ENCODE data around the gene NUDT3.
"Not testable (repeated sequence)": the region's sequence is repeated elsewhere in the genome, so short reads cannot be mapped to it uniquely, and the experiment has no call there.

The NUDT3 gene

GRCh38 chr6:34414999-34415858 is 22.8 kb upstream of the NUDT3 start:
- no peaks in the 10 kb centered on the region for H3K27me3 Mint-ChIP-seq
- peaks cover 16% of the 10 kb centered on the region for H3K4me1 Mint-ChIP-seq
- no peaks in the 10 kb centered on the region for H3K9me3 Mint-ChIP-seq
- ATAC-seq (peak; percentile 83), DNase-seq (peak in 1 of 2 donors; percentile 25)
- no peak overlapping the region for H3K4me3 Mint-ChIP-seq
- H3K27ac Mint-ChIP-seq: peak overlapping the region in 1 of 2 donors; percentile 78

- H3K9me3 Mint-ChIP-seq: no peaks in the 10 kb centered on the region
- no peak for DNase-seq
- H3K4me1 Mint-ChIP-seq: peaks cover 6% of the 10 kb centered on the region
- peak overlapping the region in 1 of 2 donors; percentile 29 for H3K27ac Mint-ChIP-seq
- peak; percentile 58 for ATAC-seq
- no peak overlapping the region for H3K4me3 Mint-ChIP-seq
- no peaks in the 10 kb centered on the region for H3K27me3 Mint-ChIP-seq
Measured at GRCh38 chr6:34412643-34413214, 20.3 kb upstream of the NUDT3 start.

- H3K4me3 Mint-ChIP-seq: no peak overlapping the region
- no peak for DNase-seq
- peaks cover 3% of the 10 kb centered on the region for H3K4me1 Mint-ChIP-seq
- H3K9me3 Mint-ChIP-seq: no peaks in the 10 kb centered on the region
- ATAC-seq: no peak
- no peak overlapping the region for H3K27ac Mint-ChIP-seq
- H3K27me3 Mint-ChIP-seq: no peaks in the 10 kb centered on the region
Measured at GRCh38 chr6:34412016-34412415, 19.5 kb upstream of the NUDT3 start.

- not testable (repeated sequence) for DNase-seq, H3K4me1 Mint-ChIP-seq, H3K4me3 Mint-ChIP-seq, ATAC-seq, H3K9me3 Mint-ChIP-seq, H3K27me3 Mint-ChIP-seq, H3K27ac Mint-ChIP-seq
Measured at GRCh38 chr6:34407915-34408314, 15.4 kb upstream of the NUDT3 start.

- DNase-seq (no peak), ATAC-seq (no peak)
- Mint-ChIP-seq H3K9me3 (no peaks in the 10 kb centered on the region), H3K4me3 (no peak overlapping the region), H3K27me3 (no peaks in the 10 kb centered on the region), H3K27ac (no peak overlapping the region), H3K4me1 (peaks cover 14% of the 10 kb centered on the region)
Measured at GRCh38 chr6:34396518-34396917, 4.0 kb upstream of the NUDT3 start.

GRCh38 chr6:34393966-34394305 is 1.5 kb upstream of the NUDT3 start:
- Mint-ChIP-seq H3K27me3 (no peaks in the 10 kb centered on the region), H3K4me3 (peak overlapping the region; percentile 62), H3K27ac (peak overlapping the region in 1 of 2 donors; percentile 48), H3K4me1 (peaks cover 21% of the 10 kb centered on the region), H3K9me3 (no peaks in the 10 kb centered on the region)
- ATAC-seq (no peak), DNase-seq (no peak)

GRCh38 chr6:34393191-34393965 is 909 bp upstream of the NUDT3 start:
- no peaks in the 10 kb centered on the region for H3K9me3 Mint-ChIP-seq
- H3K27ac Mint-ChIP-seq: peak overlapping the region; percentile 25 to 99
- DNase-seq (no peak), ATAC-seq (no peak)
- H3K27me3 Mint-ChIP-seq: no peaks in the 10 kb centered on the region
- peak overlapping the region; percentile 62 for H3K4me3 Mint-ChIP-seq
- H3K4me1 Mint-ChIP-seq: peaks cover 23% of the 10 kb centered on the region

- peaks cover 23% of the 10 kb centered on the region for H3K4me1 Mint-ChIP-seq
- H3K9me3 Mint-ChIP-seq: no peaks in the 10 kb centered on the region
- DNase-seq: peak; percentile 60 to 64
- H3K27ac Mint-ChIP-seq: no peak overlapping the region
- no peak overlapping the region for H3K4me3 Mint-ChIP-seq
- H3K27me3 Mint-ChIP-seq: no peaks in the 10 kb centered on the region
- ATAC-seq: peak; percentile 60
Measured at GRCh38 chr6:34391786-34392496, 528 bp downstream of the NUDT3 start.

- Mint-ChIP-seq H3K9me3 (no peaks in the 10 kb centered on the region), H3K4me3 (no peak overlapping the region), H3K4me1 (peaks cover 23% of the 10 kb centered on the region), H3K27ac (no peak overlapping the region), H3K27me3 (no peaks in the 10 kb centered on the region)
- DNase-seq: no peak
- ATAC-seq: no peak
Measured at GRCh38 chr6:34391473-34391785, 1.0 kb downstream of the NUDT3 start.

- no peak overlapping the region for H3K27ac Mint-ChIP-seq
- peaks cover 23% of the 10 kb centered on the region for H3K4me1 Mint-ChIP-seq
- H3K4me3 Mint-ChIP-seq: no peak overlapping the region
- ATAC-seq: no peak
- H3K9me3 Mint-ChIP-seq: no peaks in the 10 kb centered on the region
- DNase-seq: no peak
- no peaks in the 10 kb centered on the region for H3K27me3 Mint-ChIP-seq
Measured at GRCh38 chr6:34390531-34391472, 1.7 kb downstream of the NUDT3 start.

GRCh38 chr6:34389034-34389433 is 3.4 kb downstream of the NUDT3 start:
- peak overlapping the region in 1 of 2 donors; percentile 2 for H3K27ac Mint-ChIP-seq
- H3K27me3 Mint-ChIP-seq: no peaks in the 10 kb centered on the region
- DNase-seq: no peak
- no peak overlapping the region for H3K4me3 Mint-ChIP-seq
- H3K4me1 Mint-ChIP-seq: peaks cover 21% of the 10 kb centered on the region
- ATAC-seq: no peak
- no peaks in the 10 kb centered on the region for H3K9me3 Mint-ChIP-seq

GRCh38 chr6:34388421-34388820 is 4.0 kb downstream of the NUDT3 start:
- Mint-ChIP-seq H3K27me3 (no peaks in the 10 kb centered on the region), H3K4me1 (peaks cover 20% of the 10 kb centered on the region), H3K9me3 (no peaks in the 10 kb centered on the region), H3K4me3 (no peak overlapping the region), H3K27ac (no peak overlapping the region)
- DNase-seq (no peak), ATAC-seq (no peak)

- no peak overlapping the region for H3K4me3 Mint-ChIP-seq
- ATAC-seq (no peak), DNase-seq (no peak)
- H3K27me3 Mint-ChIP-seq: no peaks in the 10 kb centered on the region
- no peak overlapping the region for H3K27ac Mint-ChIP-seq
- peaks cover 16% of the 10 kb centered on the region for H3K4me1 Mint-ChIP-seq
- no peaks in the 10 kb centered on the region for H3K9me3 Mint-ChIP-seq
Measured at GRCh38 chr6:34386316-34387137, 5.9 kb downstream of the NUDT3 start.

GRCh38 chr6:34385793-34386195 is 6.7 kb downstream of the NUDT3 start:
- peaks cover 23% of the 10 kb centered on the region for H3K4me1 Mint-ChIP-seq
- ATAC-seq: no peak
- DNase-seq: no peak
- no peak overlapping the region for H3K27ac Mint-ChIP-seq
- H3K4me3 Mint-ChIP-seq: no peak overlapping the region
- H3K9me3 Mint-ChIP-seq: no peaks in the 10 kb centered on the region
- no peaks in the 10 kb centered on the region for H3K27me3 Mint-ChIP-seq

All from stimulated activated naive CD8-positive, alpha-beta T cell treated with anti-CD3 and anti-CD28 coated beads, Interleukin-15, amount 100 ng/mL, for 72 hours (primary cell).